HG03139 (cell line): ENCODE data around the gene YWHAQ.
"Not testable (repeated sequence)": the region's sequence is repeated elsewhere in the genome, so short reads cannot be mapped to it uniquely, and the experiment has no call there.

ENCODE experiments used
- ATAC-seq: cut with Tn5 transposase; IDR thresholded peaks from one replicate; pipeline ENCODE4 v1.9.1; 2021; ENCODE audit not compliant: unreplicated experiment

Gene YWHAQ

DNA sequence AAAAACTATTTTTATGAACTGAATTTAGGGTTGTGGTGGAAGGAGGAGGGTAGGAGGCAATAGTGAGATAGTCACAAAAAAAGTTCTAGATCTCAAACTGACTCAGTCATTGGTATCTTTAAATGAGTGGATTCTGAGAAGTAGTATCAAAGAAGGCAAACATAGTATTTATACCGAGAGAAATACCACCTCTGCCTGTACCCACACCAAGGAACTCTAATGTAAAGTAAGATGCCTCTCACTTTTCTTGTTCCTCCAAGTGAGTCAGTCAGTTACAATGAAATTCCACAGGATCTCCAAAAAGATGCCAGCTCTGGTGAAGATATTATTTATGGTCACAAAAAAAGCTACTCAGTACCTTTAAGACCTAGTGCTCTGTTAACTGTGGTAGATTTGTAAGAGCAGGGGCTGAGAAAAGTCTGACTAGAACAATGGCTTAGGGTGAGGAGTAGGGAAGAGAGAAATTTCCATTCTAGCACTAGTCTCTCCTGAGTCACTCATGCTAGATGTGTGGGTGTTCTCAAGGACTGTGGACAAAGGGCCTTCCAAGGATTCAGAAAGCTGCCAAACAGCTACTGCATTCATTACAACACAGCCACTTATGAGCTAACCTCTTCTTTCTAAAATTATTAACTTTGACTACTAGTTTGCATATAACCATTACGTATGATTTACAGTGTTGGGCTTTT is 36.3 kb downstream of the YWHAQ start:
- ATAC-seq, result no peak

DNA sequence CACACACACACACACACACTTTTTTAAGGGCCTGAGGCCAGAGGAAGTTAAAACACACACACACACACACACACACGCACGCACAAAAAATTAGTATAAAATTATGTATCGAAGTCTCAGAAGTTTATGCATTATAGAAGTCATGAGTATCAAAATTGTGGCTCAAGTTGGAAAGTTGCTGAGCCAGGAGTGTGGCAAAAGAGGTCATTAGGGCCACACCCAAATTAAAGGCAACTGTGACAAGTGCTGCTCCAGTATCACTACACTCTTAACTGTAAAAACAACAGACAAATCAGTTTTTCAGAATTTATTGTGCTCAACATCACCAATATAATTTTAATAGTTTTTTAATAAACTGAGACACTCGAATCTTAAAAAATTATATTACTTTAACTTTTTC is 36.9 kb downstream of the YWHAQ start:
- ATAC-seq, result no peak

DNA sequence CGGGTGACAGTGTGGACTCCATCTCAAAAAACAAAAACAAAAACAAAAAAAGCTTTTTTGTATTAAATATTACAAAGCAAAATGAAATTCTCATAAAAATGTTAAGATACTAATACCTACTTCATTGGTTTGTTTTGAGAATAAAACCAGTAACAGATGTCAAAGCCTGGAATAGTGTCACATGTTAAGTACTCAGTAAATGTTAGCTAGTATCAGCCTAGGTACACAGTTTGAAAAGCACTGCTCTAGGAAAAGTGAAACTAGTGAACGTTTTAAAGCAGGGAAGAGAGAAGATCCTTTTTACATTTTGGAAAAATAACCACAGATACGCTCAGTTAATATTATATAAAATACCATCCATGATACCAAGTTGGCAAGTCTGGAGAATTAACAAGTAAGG is 38.1 kb downstream of the YWHAQ start:
- no peak for ATAC-seq

DNA sequence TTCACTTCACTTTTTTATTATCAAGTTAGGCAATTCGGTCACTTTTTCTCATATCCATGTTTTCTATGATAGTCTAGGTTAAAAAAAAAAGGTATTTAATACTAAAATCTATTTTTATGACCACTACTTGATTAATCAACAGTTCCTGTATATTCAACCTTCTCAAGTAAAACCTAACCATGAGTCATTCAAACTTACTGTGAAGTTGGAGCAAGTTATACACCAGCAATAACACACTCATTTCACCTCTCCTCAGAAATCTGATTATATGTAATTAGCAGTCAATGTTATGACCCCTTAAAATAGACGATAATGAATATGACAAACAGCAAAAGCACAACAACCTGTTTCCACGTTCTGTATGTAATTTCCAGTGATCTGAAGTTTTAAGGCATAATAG is 40.2 kb downstream of the YWHAQ start:
- ATAC-seq, result no peak

DNA sequence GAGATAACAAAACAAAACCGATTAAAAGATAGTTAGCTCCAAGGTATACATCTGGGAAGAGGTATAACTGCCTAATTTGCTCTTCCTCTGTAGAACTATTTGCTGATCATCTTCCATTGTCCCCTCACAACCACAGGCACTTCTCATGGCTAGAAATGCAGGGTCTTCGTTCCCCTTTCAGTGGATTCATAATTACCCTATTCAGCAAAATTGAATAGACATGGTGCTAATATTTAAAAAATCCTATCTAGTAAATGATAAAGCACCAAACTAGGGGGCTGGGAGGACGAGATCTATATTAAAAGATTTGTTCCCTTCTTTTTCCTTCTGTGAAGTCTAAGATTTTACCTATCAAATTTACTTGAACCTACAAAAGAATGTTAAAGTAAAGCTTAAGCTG is 44.3 kb downstream of the YWHAQ start:
- no peak for ATAC-seq

DNA sequence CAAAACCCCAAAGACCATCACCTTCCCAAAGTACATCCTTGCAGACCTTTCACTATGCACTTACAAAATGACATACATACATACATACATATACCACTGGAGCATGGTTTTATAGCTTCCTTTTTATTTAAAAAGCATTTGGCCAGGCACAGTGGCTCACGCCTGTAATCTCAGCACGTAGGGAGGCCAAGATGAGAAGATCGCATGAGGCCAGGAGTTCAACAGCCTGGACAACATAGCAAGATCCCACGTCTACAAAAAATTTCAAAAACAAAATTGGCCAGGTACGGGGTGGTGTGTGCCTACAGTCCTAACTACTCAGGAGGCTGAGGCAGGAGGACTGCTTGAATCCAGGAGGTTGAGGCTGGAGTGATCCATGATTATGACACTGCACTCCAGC is 45.3 kb downstream of the YWHAQ start:
- ATAC-seq, result no peak

DNA sequence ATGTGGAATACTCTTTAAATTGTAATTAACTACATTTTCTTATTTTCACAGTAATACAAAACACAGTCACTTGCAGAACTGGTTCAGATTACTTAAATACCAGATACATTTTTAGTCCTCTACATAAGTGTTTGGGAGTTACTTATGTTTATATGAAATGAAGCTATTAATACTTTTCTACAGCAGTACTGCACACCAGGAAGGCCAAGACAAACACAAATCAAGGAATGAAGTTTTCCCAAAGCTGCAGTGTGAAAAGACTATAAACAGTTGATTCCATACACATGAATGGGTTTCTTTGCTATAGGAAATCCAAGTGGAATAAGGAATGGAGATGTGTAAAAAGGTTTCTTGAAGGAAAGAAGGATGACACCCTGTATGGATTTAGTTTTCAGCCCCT is 45.9 kb downstream of the YWHAQ start:
- not testable (repeated sequence) for ATAC-seq

DNA sequence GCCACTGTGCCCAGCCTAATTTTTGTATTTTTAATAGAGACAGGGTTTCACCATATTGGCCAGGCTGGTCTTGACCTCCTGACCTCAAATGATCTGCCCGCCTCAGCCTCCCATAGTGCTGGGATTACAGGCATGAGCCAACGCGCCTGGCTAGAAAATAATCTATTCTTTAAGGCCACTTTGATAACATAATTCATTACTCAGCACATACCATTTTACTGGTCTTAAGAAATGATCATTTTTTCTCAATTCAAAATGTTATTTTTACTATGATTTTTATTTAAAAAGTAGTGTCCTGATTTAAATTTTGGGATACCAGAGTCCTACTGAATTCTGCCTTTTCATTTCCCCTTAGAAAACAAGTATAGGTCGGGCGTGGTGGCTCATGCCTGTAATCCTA is 48.2 kb downstream of the YWHAQ start:
- ATAC-seq, result no peak

DNA sequence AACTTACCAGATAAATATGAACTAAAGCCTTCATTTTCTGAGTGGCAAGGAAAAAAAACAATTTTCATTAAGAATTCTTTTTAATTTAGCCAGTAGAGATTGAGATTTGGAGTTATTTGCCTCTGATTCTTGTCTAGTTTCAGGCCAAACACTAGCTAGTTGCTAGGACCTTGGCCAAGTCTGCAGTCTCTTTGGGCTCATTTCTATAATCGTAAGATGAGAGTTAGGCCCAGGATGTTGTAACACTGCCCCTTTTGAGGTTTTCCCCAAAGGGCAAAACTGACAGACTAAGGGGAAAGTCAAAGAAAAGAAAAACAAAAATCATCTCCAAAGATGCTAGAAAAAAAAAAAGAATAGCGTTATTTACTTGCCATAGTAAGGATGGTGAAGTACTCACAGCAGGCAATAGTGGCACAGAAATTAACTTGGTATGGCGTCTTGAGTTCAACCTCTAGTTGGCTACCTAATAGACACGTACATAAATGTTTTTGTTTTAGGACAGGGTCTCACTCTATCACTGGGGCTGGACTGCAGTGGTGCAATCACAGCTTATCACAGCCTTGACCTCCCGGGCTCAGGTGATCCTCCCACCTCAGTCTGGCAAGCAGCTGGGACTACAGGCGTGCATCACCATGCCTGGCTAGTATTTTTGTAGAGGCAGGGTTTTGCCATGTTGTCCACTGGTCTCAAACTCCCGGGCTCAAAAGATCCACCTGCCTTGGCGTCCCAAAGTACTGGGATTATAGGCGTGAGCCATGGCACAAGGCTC is 52.1 kb downstream of the YWHAQ start:
- no peak for ATAC-seq

DNA sequence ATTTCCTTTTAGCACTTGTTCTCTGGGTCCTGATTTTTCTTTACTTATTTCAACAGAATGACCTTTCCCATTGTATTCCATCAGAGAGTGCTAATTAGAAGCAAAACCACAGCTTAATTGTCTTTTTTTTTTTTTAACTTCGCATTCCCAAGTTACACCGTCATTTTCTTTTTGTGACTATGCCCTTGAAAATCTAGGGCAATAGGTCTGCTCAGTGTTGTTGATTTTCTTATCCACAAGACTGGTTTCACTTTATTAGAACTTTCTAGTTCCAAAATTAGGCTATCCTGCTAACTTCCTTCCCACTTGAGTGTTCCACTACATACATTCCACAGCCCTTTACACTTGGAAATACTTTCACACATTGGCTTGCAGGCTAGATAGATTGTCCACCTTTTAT is 56.5 kb downstream of the YWHAQ start:
- no peak for ATAC-seq

DNA sequence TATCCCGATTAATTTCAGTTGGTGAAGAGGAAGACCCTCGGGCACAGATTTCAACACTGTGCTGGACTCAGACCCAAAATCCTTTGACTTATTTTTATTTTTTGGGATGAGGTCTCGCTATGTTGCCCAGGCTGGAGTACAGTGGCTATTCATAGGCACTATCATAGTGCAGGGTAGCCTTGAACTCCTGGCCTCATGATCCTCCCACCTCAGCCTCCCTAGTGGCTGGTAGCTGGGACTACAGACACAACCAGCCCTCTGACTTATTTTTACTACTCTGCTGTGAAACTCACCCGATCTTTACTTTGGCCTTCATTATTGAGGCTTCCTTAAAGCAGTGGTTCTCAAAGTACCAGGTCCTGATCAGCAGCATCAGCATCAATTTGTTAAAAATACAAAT is 57.0 kb downstream of the YWHAQ start:
- no peak for ATAC-seq

DNA sequence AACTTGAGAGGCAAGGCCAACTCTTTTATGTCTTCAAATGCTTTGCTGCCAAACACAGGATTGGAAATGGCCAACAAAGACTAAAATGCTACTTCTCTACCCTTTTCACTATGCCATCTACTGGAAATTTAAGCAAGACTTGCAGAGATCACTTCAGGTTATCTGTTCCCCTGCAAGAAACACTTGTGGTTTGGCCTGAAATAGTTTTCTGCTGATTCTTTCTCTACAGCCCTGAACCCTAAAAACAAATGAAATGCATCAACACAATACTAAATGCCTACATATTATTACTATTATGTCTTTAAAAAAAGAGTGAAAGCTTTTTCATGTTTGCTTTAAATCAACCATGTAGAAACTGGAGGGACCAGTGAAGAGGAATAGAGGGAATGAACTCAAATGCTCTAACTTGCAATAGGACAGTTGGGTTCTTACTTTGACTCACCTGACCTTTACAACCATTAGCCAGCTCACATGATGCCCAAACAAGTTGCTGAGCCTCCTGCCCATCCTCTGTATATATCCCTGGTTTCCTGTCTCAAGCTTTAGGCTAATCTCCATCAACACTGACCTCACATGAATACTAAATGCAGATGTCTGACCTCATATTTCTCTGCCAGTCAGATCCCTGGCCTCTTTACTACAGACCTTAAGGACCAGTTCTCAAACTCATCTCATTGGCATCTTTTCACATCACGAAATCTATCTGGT is 57.6 kb downstream of the YWHAQ start:
- no peak for ATAC-seq

DNA sequence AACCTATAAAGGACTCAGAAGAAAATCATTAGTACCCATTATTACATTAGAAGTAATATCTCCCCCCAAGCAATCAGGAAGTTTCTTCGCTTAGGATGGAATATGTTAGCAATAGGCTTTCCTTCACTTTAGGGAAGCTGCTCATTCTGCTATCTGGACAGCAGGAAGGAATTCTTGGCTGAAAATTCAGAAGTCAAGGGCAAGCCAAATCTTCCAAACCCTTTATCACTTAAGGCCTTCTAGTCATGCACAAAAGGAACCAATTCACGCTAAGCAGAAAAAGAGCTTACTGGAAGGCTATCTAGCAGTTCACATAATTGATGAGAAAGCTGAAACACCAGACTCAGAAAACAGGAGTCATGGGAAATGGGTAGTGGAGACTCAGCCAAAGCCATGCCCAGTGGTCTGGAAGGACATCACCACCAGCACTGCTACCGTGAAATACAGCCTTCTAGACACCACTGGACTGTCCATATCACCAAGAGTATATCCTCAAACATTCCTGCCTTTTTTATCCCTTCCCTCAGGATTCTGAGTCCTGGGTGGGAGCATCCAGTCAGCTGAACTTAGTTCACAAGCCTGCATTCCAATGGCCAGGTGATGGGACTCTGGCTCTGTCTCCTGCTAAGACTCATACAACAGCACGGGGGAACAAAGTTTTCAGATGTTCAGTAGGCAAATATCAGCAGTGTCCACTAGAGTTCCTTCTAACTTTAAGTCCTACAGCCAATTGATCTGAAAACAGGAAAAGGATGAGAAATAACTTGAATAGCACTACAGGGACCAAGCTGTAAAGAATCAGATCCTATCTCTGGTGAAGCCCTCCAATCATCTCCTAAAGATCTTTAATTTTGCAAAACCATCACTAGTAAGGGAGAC is 60.4 kb downstream of the YWHAQ start:
- no peak for ATAC-seq

DNA sequence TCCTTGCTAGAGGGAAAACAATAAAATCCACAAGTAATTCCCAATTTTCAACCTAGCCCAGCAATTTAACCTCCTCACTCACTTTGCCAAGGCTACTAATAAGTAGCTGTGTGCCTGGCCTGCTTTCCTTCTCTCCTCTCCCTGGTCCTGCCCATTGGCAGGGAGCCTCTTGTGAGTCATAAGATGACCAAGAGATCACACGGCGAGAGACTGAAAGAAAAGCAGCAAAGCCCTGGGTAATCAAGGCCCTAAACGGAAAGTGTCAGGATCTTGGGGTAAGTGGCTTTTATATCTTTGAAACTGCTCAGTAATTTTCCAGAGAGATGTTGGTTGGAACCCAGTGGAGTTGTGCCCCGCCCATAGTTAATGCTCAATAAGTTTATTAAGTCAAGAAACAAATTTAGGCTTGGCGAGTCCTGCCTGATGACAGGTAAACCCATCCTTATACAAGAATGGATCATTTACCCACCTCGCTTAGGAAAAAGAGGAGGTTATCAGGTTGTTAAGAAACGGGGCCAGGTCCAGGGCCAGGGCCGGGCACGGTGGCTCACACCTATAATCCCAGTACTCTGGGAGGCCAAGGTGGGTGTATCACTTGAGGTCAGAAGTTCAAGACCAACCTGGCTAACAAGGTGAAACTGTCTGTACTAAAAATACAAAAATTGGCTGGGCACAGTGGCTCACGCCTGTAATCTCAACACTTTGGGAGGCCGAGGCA is 65.2 kb downstream of the YWHAQ start:
- ATAC-seq, result no peak

DNA sequence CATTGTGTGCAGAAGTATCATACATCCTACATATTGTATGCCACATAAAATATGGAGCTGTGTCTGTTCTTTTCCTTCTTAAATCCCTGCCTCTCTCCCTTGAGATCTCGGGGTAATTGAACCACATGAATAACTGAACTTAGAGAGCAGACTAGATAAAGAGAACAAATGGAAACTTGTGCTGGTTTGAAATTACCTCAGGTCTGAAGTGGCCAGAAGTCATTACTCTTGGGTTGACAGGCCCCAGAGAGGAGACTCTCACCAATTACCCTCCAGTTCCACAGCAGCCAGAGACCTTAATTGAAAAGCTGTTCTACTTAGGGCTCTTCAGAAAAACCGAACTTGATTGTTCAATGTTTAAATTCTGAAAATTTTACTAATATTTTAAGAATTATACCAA is 70.2 kb downstream of the YWHAQ start:
- no peak for ATAC-seq

DNA sequence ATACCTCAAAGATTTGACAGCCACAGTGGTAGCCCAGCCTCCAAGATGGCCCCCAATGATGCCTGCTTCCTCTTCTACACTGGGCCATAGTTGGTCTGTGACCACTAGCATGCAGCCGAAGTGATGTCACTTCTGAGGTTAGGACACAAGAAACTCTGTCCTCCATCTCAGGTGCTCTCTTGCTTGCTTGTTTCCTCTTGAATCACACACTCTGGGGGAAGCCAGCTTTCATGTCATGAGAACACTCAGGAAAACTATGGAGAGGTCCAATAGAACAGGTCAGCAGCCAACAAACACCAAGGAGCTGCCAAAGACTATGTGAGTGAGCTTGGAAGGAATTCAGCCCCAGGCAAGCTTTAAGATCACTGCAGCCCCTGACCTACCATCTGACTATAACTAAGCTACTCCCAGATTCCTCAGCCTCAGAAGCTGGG is 71.8 kb downstream of the YWHAQ start:
- no peak for ATAC-seq

DNA sequence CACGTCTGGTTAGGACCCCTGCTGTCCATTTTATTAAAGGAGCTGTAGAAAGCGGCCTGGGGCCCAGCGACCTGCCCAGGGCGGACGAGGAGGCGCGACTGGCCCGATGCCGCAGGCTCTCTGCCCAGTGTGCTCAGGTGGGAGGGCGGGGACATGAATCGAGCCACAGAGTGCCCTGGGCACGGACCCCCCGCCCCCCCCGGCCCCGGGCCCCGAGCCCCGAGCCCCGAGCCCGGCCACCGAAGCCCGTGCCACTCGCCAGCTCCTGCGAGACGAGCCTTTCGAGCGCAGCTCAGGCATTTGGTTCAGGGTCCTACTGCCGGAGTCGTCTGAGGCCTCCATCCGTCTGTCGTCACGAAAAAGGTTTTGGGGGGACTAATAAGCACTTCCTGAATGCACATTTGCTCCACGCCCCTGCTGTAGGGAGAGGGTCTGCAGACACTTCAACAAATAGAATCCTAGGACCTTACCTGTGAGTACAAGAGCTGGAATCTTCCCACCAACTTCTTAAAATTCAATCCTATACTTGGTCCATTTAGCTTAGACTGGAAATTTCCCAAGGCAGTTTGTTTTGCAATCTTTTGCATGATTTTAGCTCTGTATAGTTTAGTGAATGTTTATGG is 74.6 kb downstream of the YWHAQ start:
- ATAC-seq, result peak; percentile 23

DNA sequence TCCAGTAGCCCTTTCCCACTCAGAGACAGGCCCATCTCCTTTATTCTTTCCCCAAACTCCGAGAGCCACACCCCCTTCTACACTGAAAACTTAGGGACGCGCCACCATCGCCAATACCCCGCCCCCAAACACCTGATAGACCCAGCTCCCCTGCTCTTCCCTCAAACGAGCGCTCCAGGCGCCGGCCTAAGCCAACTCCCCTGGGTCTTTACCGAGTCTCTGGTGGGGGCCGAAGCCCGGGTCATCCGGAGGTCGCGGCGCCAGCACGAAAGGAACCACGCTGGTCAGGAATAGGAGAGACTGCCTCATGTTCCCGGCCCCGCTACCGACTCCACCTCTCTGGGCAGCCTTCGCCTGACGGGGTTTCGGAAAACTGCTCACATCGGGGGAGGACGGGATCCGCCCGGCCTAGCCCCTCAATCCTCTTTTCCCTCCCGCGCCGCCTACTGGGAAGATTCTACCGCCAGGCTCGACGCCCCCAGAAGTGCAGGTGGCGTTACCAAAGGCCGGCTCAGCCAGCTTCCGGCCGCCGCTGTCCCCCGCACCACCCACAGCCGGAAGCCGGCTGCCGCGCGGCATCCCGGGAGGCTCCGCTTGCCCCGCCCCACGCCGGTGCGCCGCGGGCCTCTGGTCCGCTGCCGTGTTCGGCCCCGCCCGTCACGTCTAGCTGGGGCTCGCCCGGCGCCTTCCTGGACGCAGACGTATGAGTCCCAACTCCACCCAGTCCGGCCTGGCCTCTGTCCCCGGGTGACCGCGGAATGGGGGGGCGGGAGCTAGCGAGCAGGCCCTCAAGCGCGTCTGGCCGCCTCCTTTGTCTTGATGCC is 75.3 kb downstream of the YWHAQ start, which contains the start of gene ADAM17:
TSS of gene ADAM17 (minus strand) at position 534 of the 824 bp plus-strand sequence. CDS start at position 309, 225 bp downstream.
- peak; percentile 87 for ATAC-seq

DNA sequence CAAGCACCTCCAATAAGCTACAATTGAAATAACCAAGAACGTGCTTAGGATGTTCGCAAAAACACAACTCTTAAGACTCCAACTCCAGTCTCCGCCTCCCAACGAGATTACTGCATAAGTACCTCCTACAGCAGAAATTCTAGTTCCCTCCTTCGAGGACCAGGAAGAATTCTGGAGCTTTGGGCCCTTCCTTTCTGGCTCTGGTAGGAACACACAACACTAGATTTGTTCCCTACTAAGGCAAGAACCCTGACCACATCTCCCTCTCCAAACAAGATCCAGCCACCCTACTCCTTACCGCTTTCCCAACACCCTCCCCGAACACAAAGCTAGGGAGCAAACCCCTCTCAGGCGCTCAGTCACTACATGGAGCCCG is 75.9 kb downstream of the YWHAQ start:
- no peak for ATAC-seq
